Tibial nerve (tissue), 4 donors: ENCODE measurements around the gene DNLZ. TPM values are rescaled to one million over a fixed set of nuclear protein-coding genes. Genes with fewer than 3 reads are reported as not detected.

Experiments
- DNase-seq, 2 donors: peaks; one replicate each; pipeline ENCODE4 v3.0.0-alpha.2; 2019; ENCODE audit warnings: low spot score in 2 of 2
- H3K27ac ChIP-seq, 4 donors: fragments of 200-600 bp; sonication (generic) in 3 of 4; one replicate each; pipeline ENCODE4 v1.5.1; 2017 to 2019; ENCODE audit warnings: mild to moderate bottlenecking in 1 of 4
- H3K27me3 ChIP-seq, 2 donors: fragments of 200-600 bp; sonication (generic) in 1 of 2; one replicate each; pipeline versions ENCODE4 v1.5.1 to v1.6.0; 2017 to 2019
- H3K36me3 ChIP-seq, 3 donors: fragments of 200-600 bp; sonication (generic); one replicate each; pipeline ENCODE4 v1.5.1; 2018 to 2019
- H3K4me1 ChIP-seq, 4 donors: fragments of 200-600 bp; sonication (generic) in 3 of 4; one replicate each; pipeline ENCODE4 v1.5.1; 2017 to 2019
- H3K4me3 ChIP-seq, 4 donors: fragments of 200-600 bp; sonication (generic) in 3 of 4; one replicate each; pipeline ENCODE4 v1.5.1; 2017 to 2019; ENCODE audit warnings: mild to moderate bottlenecking in 1 of 4, moderate library complexity in 1 of 4
- H3K9me3 ChIP-seq, 4 donors: fragments of 200-600 bp; sonication (generic) in 3 of 4; one replicate each; pipeline ENCODE4 v1.5.1; 2017 to 2019
- EP300 ChIP-seq, 2 donors: sonication (generic); formaldehyde crosslinking; IDR thresholded peaks; one replicate each; pipeline ENCODE4 v1.6.1; 2017; ENCODE audit warnings: antibody characterized with exemption in 2 of 2, mild to moderate bottlenecking in 1 of 2
- POLR2A ChIP-seq, 2 donors: fragments of 450-650 bp; IDR thresholded peaks; one replicate each; pipeline ENCODE4 v1.6.1; 2017; ENCODE audit warnings: antibody characterized with exemption in 2 of 2, mild to moderate bottlenecking in 2 of 2, moderate library complexity in 2 of 2
- WGBS, 2 donors: methylation state at CpG; one replicate each; pipeline ENCODE4 v1.1.5; 2018; 5-methylcytosine and 5-hydroxymethylcytosine counted together
- total RNA-seq, 4 donors: library from RNA; depleted of rRNA; stranded (reverse); fragments of >200 nt; gene quantifications; one replicate each; pipeline ENCODE4 v1.1.0, GENCODE V29; 2016
- TF ChIP-seq, protein P1 (sequence below), 5 experiments: fragments of 200-600 bp in 3 of 5; fragments of 450-650 bp in 2 of 5; sonication (generic) in 3 of 5; IDR thresholded peaks; one replicate each; pipeline ENCODE4 v1.5.1; 2016 to 2019; ENCODE audit warnings: antibody characterized with exemption in 5 of 5, mild to moderate bottlenecking in 3 of 5, moderate library complexity in 2 of 5

The DNLZ gene
- total RNA-seq, 4 donors from 2014 or later: 49.4 to 79.5 (median 70.8) TPM

DNA sequence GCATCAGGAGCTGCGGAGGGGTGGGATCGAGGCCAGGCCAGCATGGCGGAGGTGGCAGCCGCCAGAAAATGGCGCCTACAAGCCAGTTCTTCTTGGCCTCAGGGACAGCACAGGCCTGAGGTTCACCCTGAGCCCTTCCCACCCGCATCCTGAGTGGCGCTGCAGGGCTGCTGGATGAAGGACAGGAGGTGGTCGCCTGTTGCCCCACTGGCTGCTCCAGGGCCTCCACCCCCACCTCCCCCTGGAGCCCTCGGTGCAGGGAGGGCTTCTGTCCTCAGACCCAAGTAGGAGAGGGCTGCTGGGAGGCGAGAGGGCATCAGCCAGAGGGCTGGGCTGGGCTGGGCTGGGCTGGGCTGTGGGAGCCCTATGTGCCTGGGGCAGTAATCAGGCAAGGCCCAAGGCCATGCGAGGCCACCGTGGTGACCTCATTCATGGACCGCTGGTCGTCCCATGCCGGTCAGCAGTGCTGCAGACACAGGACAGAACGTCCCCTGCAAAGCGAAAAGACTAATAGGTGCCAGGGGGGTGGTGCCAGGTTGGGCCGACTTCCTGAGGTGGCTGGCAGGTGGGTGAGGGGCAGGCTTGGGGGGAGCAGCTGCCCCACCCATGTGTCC lies 22.4 kb downstream of the DNLZ start:
- WGBS, 2 donors: 44 to 58% methylated on average over 10 to 12 of the region's 18 CpGs
- Histone ChIP-seq H3K27ac (peak overlapping the region; percentile 81 to 93 (median 88)), H3K27me3 (no peaks in the 10 kb centered on the region), H3K4me3 (no peak overlapping the region), H3K4me1 (peaks cover 0 to 78% (median 39%) of the 10 kb centered on the region in 4 donors), H3K36me3 (peaks cover 0 to 46% (median 0%) of the 10 kb centered on the region in 3 donors), H3K9me3 (no peaks in the 10 kb centered on the region)
- DNase-seq: no peak
- TF ChIP-seq, protein P1, sequence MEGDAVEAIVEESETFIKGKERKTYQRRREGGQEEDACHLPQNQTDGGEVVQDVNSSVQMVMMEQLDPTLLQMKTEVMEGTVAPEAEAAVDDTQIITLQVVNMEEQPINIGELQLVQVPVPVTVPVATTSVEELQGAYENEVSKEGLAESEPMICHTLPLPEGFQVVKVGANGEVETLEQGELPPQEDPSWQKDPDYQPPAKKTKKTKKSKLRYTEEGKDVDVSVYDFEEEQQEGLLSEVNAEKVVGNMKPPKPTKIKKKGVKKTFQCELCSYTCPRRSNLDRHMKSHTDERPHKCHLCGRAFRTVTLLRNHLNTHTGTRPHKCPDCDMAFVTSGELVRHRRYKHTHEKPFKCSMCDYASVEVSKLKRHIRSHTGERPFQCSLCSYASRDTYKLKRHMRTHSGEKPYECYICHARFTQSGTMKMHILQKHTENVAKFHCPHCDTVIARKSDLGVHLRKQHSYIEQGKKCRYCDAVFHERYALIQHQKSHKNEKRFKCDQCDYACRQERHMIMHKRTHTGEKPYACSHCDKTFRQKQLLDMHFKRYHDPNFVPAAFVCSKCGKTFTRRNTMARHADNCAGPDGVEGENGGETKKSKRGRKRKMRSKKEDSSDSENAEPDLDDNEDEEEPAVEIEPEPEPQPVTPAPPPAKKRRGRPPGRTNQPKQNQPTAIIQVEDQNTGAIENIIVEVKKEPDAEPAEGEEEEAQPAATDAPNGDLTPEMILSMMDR (IDR thresholded peaks at IDR 0.05): peak in 1 of 5 experiments; percentile 8
- TF ChIP-seq EP300 (IDR thresholded peaks at IDR 0.05) (peak in 1 of 2 donors; percentile 61), POLR2A (IDR thresholded peaks at IDR 0.05) (no peak)

DNA sequence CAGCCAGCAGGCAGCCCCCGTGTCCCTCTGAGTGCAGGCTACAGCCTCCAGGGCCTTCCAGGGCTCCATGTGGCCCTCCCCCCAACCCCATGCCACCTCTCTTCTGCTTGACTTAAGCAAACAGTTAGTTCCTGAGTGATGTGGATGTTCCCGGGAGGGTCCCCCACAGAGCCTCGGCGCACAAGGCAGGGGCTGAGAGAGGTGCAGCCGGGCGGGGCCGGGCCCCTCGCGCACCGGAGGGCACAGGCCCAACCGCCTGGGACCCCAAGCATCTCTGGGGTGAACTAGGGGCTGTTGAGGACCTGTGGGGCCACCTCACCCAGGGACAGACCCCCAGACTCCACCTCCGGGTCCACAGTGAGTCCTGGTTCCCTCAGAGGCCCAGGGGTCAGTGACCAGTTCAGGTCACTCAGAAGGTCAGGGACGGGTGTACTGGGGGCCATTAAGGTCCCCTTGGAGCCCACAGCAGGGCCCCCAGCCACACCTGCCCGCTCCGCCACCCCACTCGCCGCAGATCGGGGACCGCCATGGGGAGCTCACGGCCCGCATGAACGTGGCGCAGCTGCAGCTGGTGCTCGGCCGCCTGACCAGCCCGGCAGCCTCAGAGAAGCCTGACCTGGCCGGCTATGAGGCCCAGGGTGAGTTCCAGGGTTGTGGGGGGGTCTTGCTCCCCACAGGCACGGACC lies 23.0 kb downstream of the DNLZ start:
- Histone ChIP-seq H3K4me1 (peaks cover 0 to 77% (median 37%) of the 10 kb centered on the region in 4 donors), H3K4me3 (no peak overlapping the region), H3K9me3 (no peaks in the 10 kb centered on the region), H3K27me3 (no peaks in the 10 kb centered on the region), H3K27ac (peak overlapping the region; percentile 81 to 93 (median 88)), H3K36me3 (peaks cover 0 to 52% (median 0%) of the 10 kb centered on the region in 3 donors)
- TF ChIP-seq, protein P1 (IDR thresholded peaks at IDR 0.05): no peak
- TF ChIP-seq EP300 (IDR thresholded peaks at IDR 0.05): no peak
- TF ChIP-seq POLR2A (IDR thresholded peaks at IDR 0.05): no peak
- no peak for DNase-seq
- WGBS, 2 donors: 81 to 86% methylated on average over 4 to 19 of the region's 28 CpGs

DNA sequence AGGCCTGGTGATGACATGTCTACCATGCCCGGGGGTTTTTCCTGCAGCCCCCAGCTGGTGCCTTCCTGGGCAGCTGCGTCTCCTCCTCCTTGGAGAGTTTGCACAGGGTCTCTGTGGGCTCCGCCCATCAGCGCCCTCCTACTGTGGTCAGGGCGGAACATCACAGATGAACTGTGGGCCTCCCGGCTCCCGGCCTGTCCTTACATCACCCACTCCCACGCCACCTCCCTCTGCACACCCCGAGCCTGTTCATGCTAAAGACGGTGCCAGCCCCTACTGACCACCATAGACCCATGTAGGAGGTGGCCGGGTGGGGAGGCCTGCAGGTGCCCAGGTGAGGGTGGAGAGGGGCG lies 23.6 kb downstream of the DNLZ start:
- Histone ChIP-seq H3K36me3 (peaks cover 0 to 58% (median 0%) of the 10 kb centered on the region in 3 donors), H3K4me1 (peaks cover 0 to 75% (median 35%) of the 10 kb centered on the region in 4 donors), H3K4me3 (no peak overlapping the region), H3K27ac (peak overlapping the region in 3 of 4 donors; percentile 46 to 93 (median 91)), H3K9me3 (no peaks in the 10 kb centered on the region), H3K27me3 (no peaks in the 10 kb centered on the region)
- WGBS, 2 donors: 57 to 81% methylated on average over 10 of the region's 12 CpGs
- DNase-seq: no peak
- TF ChIP-seq EP300 (IDR thresholded peaks at IDR 0.05): no peak
- TF ChIP-seq, protein P1 (IDR thresholded peaks at IDR 0.05): no peak
- no peak for TF ChIP-seq POLR2A (IDR thresholded peaks at IDR 0.05)

DNA sequence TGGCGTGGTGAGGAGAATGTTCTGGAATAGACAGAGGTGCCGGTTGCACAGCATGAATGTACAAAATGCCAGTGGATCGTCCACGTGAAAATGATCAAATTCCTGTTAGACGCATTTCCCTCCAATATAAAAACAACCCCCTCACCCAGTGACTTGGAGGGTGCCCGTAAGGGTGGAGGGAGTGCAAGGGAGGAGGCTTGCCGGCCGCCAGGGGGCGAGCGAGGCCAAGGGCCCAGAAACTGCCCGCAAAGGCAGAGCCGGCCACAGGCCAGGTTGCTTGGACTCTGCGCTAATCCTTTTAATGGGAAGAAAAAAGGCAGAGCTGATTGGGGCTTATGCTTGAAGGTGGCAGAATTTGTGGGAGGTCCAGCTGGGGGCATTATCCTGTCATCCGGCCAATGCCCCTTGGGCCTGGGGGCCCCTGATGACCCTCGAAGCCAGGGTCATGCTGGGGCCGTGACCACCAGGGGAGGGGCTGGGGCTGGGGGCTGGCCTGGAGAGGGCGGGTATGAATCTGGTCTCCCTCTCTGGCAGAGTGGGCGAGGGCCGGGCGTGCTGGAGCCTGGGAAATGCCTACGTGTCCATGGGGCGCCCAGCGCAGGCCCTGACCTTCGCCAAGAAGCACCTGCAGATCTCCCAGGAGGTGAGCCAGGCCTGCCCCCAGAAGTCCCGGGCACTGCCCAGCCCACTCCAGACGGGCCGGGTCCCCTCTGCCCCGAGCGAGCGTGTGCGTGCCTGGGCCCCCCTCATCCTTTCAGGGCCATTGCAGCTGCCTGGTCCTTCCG lies 24.2 kb downstream of the DNLZ start:
- peaks cover 0 to 71% (median 33%) of the 10 kb centered on the region in 4 donors for H3K4me1 ChIP-seq
- H3K36me3 ChIP-seq: peaks cover 0 to 64% (median 0%) of the 10 kb centered on the region in 3 donors
- peak; percentile 48 to 53 for DNase-seq
- no peak overlapping the region for H3K4me3 ChIP-seq
- H3K9me3 ChIP-seq: no peaks in the 10 kb centered on the region
- WGBS, 2 donors: 46 to 55% methylated on average over 28 to 31 of the region's 32 CpGs
- TF ChIP-seq POLR2A (IDR thresholded peaks at IDR 0.05) (no peak), EP300 (IDR thresholded peaks at IDR 0.05) (no peak)
- TF ChIP-seq, protein P1 (IDR thresholded peaks at IDR 0.05): peak; percentile 73 to 96 (median 93)
- no peaks in the 10 kb centered on the region for H3K27me3 ChIP-seq
- peak overlapping the region in 3 of 4 donors; percentile 46 to 93 (median 91) for H3K27ac ChIP-seq
